ENCODE data around the gene CAMKK2.
"Not testable (repeated sequence)": the region's sequence is repeated elsewhere in the genome, so short reads cannot be mapped to it uniquely, and the experiment has no call there.

The CAMKK2 gene

GRCh38 chr12:121236776-121237175, 59.7 kb downstream of the CAMKK2 start:
- no peak for DNase-seq
- intact Hi-C loops (cut with DNase I) = no loop called here

GRCh38 chr12:121233628-121234020, 62.9 kb downstream of the CAMKK2 start:
- DNase-seq = no peak
- intact Hi-C loops (cut with DNase I) = no loop called here

- no peak for DNase-seq
Measured at GRCh38 chr12:121232977-121233627, 63.4 kb downstream of the CAMKK2 start.

GRCh38 chr12:121232163-121232562, 64.3 kb downstream of the CAMKK2 start:
- no peak for DNase-seq
- intact Hi-C loops (cut with DNase I) = no loop called here

More at GRCh38 chr12:121232977-121233627, 63.4 kb downstream of the CAMKK2 start:
- intact Hi-C loops (cut with DNase I) = no loop called here

- no peak for DNase-seq
- intact Hi-C loops (cut with DNase I) = no loop called here
Measured at GRCh38 chr12:121230538-121230907, 66.0 kb downstream of the CAMKK2 start.

- DNase-seq = peak; percentile 39 to 90 (median 72)
- intact Hi-C loops (cut with DNase I) = not testable (repeated sequence)
Measured at GRCh38 chr12:121229826-121230537, 66.5 kb downstream of the CAMKK2 start.

GRCh38 chr12:121228919-121229665, 67.4 kb downstream of the CAMKK2 start:
- DNase-seq = no peak
- intact Hi-C loops (cut with DNase I) = no loop called here

- intact Hi-C loops (cut with DNase I) = no loop called here
- no peak for DNase-seq
Measured at GRCh38 chr12:121227294-121227693, 69.2 kb downstream of the CAMKK2 start.

GRCh38 chr12:121226871-121227270, 69.6 kb downstream of the CAMKK2 start:
- intact Hi-C loops (cut with DNase I); DNase-seq: not testable (repeated sequence)

GRCh38 chr12:121226399-121226798, 70.1 kb downstream of the CAMKK2 start:
- no peak for DNase-seq
- intact Hi-C loops (cut with DNase I) = no loop called here

GRCh38 chr12:121224591-121224990, 71.9 kb downstream of the CAMKK2 start:
- intact Hi-C loops (cut with DNase I) = no loop called here
- no peak for DNase-seq

- DNase-seq = no peak
- intact Hi-C loops (cut with DNase I) = no loop called here
Measured at GRCh38 chr12:121223292-121224285, 72.9 kb downstream of the CAMKK2 start.

GRCh38 chr12:121222847-121223246, 73.7 kb downstream of the CAMKK2 start:
- intact Hi-C loops (cut with DNase I) = no loop called here
- DNase-seq = no peak

GRCh38 chr12:121219353-121219986, 77.0 kb downstream of the CAMKK2 start:
- intact Hi-C loops (cut with DNase I) = no loop called here
- no peak for DNase-seq

GRCh38 chr12:121218588-121219352, 77.7 kb downstream of the CAMKK2 start:
- no peak for DNase-seq
- intact Hi-C loops (cut with DNase I) = no loop called here

- DNase-seq = no peak
Measured at GRCh38 chr12:121217761-121218160, 78.7 kb downstream of the CAMKK2 start.

GRCh38 chr12:121217063-121217462, 79.4 kb downstream of the CAMKK2 start:
- intact Hi-C loops (cut with DNase I) = no loop called here
- DNase-seq = no peak

More at GRCh38 chr12:121217761-121218160, 78.7 kb downstream of the CAMKK2 start:
- intact Hi-C loops (cut with DNase I) = no loop called here

- intact Hi-C loops (cut with DNase I) = no loop called here
- DNase-seq = no peak
Measured at GRCh38 chr12:121216102-121216501, 80.4 kb downstream of the CAMKK2 start.

Measured in head of caudate nucleus (tissue), 42 donors.